Mucosa of rectum (tissue), 2 donors: ENCODE data around the gene ZSCAN32.

Experiments used
- H3K27ac ChIP-seq, 2 donors: one replicate each; pipeline ENCODE4 v1.7.0; 2013; ENCODE audit warnings: inconsistent platforms in 2 of 2, low read depth in 2 of 2, low read length in 2 of 2
- H3K27me3 ChIP-seq, 2 donors: one replicate each; pipeline ENCODE4 v1.7.0; 2013; ENCODE audit warnings: low read length in 2 of 2; ENCODE audit not compliant: control insufficient read depth in 2 of 2, insufficient read depth in 2 of 2
- H3K36me3 ChIP-seq, 2 donors: one replicate each; pipeline ENCODE4 v1.7.0; 2013; ENCODE audit warnings: low read length in 2 of 2; ENCODE audit not compliant: control insufficient read depth in 2 of 2, insufficient read depth in 2 of 2
- H3K4me1 ChIP-seq, 2 donors: one replicate each; pipeline ENCODE4 v1.7.0; 2013; ENCODE audit warnings: low read length in 2 of 2, mild to moderate bottlenecking in 1 of 2; ENCODE audit not compliant: control insufficient read depth in 2 of 2, insufficient read depth in 2 of 2
- H3K4me3 ChIP-seq, 2 donors: one replicate each; pipeline ENCODE4 v1.7.0; 2013; ENCODE audit warnings: low read length in 2 of 2
- H3K9ac ChIP-seq, 2 donors: one replicate each; pipeline ENCODE4 v1.7.0; 2013; ENCODE audit warnings: low read length in 2 of 2, low read depth in 1 of 2, mild to moderate bottlenecking in 1 of 2
- H3K9me3 ChIP-seq, 2 donors: one replicate each; pipeline ENCODE4 v1.7.0; 2013; ENCODE audit warnings: low read length in 2 of 2; ENCODE audit not compliant: control insufficient read depth in 2 of 2
- donor health status: healthy.
- donor health status: Normal muscosa, but diverticular disease.

Gene ZSCAN32

DNA sequence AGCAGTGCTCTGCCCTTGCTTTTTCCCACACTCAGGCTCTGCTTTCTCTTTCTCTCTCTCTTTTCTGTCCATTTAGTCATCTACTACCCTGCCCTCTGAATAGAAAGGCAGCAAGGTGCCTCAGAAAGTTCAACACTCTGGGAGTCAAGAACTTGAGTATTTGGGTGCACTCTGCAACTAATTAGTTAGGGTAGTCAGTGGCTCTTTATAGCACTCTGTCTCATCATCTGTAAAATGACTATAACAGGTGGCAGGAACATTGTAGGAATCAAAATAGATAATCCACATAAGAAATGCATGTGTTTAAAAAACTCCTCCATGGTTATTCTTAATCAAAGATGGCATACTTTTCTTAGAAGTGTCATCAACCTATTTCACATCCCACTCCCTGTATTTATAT, 37.9 kb downstream of the ZSCAN32 start:
- peaks cover 0 to 2% of the 10 kb centered on the region in 2 donors for H3K27me3 ChIP-seq
- no peaks in the 10 kb centered on the region for H3K4me1 ChIP-seq
- H3K9ac ChIP-seq: no peak overlapping the region
- no peak overlapping the region for H3K27ac ChIP-seq
- no peaks in the 10 kb centered on the region for H3K36me3 ChIP-seq
- H3K9me3 ChIP-seq: peaks cover 3 to 8% of the 10 kb centered on the region in 2 donors
- H3K4me3 ChIP-seq: no peak overlapping the region

DNA sequence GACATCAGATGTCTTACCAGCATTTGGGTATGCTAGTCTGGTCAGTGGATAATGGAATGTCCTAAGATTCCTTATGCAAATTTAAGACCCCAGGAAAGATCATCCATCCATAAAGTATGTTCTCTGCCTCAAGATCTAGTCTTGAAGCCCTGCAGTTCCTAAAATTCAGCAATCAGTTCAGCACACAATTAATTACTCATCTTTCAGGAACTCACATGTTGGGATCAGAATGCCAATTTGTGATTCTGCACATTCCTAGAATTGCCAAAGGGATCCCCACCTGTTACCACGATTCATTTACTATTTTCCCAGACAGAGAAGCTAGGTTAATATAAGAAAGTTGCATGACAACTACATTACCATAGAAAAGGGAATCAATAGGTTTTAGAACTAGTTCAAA, 41.9 kb downstream of the ZSCAN32 start:
- no peak overlapping the region for H3K4me3 ChIP-seq
- H3K9me3 ChIP-seq: peaks cover 4 to 5% of the 10 kb centered on the region in 2 donors
- H3K27me3 ChIP-seq: peaks cover 0 to 2% of the 10 kb centered on the region in 2 donors
- H3K9ac ChIP-seq: no peak overlapping the region
- no peaks in the 10 kb centered on the region for H3K4me1 ChIP-seq
- no peak overlapping the region for H3K27ac ChIP-seq
- no peaks in the 10 kb centered on the region for H3K36me3 ChIP-seq

DNA sequence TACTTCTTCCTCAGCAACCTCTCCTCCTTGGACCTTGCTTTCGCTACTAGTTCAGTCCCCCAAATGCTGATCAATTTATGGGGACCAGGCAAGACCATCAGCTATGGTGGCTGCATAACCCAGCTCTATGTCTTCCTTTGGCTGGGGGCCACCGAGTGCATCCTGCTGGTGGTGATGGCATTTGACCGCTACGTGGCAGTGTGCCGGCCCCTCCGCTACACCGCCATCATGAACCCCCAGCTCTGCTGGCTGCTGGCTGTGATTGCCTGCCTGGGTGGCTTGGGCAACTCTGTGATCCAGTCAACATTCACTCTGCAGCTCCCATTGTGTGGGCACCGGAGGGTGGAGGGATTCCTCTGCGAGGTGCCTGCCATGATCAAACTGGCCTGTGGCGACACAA, 44.7 kb downstream of the ZSCAN32 start:
- no peaks in the 10 kb centered on the region for H3K4me1 ChIP-seq
- no peaks in the 10 kb centered on the region for H3K27me3 ChIP-seq
- H3K9me3 ChIP-seq: peaks cover 4 to 5% of the 10 kb centered on the region in 2 donors
- H3K27ac ChIP-seq: no peak overlapping the region
- no peak overlapping the region for H3K9ac ChIP-seq
- no peak overlapping the region for H3K4me3 ChIP-seq
- H3K36me3 ChIP-seq: no peaks in the 10 kb centered on the region

DNA sequence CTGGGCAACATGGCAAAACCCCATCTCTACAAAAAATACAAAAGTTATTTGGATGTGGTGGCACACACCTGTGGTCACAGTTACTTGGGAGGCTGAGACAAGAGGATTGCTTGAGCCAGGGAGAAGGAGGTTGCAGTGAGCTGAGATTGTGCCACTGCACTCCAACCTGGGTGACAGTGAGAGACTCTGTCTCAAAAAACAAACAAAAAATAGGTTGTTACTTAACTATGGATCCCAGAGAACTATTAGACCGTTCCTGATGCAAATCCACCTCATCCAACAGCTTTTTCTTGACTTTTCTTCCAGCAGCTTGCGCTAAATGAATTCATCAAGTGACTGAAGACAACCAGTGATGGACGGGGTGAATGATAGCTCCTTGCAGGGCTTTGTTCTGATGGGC, 45.2 kb downstream of the ZSCAN32 start, which contains the start of gene OR2C1:
Gene OR2C1 (plus strand): TSS at position 301 of the 400 bp plus-strand sequence. CDS start 52 bp downstream, at position 353.
- no peaks in the 10 kb centered on the region for H3K27me3 ChIP-seq
- no peak within 1 kb of the TSS for H3K4me3 ChIP-seq
- H3K4me1 ChIP-seq: no peaks in the 10 kb centered on the region
- H3K9me3 ChIP-seq: peaks cover 4 to 5% of the 10 kb centered on the region in 2 donors
- no peak within 1 kb of the TSS for H3K9ac ChIP-seq
- no peaks in the 10 kb centered on the region for H3K36me3 ChIP-seq
- H3K27ac ChIP-seq: no peak within 1 kb of the TSS

DNA sequence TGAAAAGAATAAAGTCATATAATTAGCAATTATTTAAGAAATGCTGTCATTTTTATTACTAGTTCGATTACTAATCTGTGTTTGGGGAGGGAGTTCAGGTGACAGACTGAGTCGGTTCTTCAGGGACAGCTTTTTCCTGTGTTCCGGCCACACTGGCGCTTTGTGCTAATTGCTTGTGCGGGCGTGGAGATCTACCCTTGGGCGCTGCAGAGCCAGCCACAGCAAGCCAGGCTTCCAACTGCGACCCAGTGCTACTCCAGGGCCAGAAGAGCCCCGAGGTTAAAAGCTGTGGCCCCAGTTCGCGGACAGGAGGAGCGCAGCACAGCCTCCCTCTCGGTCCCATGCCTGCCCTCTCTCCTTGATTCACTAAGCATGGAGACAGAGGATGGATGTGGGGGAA, 51.6 kb downstream of the ZSCAN32 start:
- H3K27me3 ChIP-seq: no peaks in the 10 kb centered on the region
- no peak overlapping the region for H3K9ac ChIP-seq
- no peak overlapping the region for H3K27ac ChIP-seq
- H3K36me3 ChIP-seq: no peaks in the 10 kb centered on the region
- no peaks in the 10 kb centered on the region for H3K9me3 ChIP-seq
- H3K4me1 ChIP-seq: no peaks in the 10 kb centered on the region
- no peak overlapping the region for H3K4me3 ChIP-seq

DNA sequence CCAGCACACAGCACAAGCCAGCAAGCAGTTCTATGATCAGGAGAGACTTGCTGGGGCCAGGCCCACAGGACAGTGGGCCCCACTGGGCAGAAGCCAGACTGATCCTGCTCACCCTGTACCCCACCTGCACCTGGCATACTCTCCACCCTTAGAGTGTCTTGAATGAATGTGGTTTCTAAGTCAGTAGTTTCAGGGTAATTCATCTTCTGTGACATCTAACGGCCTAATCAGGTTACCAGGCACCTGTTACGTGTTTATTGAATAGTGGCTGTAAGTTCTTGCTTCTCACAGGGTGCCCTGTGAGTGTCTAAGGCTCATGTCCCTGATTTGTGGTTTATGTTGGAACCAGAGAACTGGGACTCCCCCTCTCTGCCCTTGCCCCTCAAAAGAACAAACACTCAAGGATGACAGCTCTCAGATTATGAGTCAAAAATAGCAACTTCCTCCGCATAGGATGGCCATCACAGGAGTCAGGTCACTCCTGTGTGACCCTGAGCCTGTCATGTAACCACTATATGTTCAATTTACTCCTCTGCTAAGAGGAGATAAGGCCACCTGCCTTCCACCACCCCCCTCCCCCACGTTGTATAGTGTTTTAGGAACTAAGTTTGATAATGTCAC, 52.1 kb downstream of the ZSCAN32 start:
- Histone ChIP-seq H3K36me3 (no peaks in the 10 kb centered on the region), H3K4me3 (no peak overlapping the region), H3K9ac (no peak overlapping the region), H3K4me1 (no peaks in the 10 kb centered on the region), H3K9me3 (no peaks in the 10 kb centered on the region), H3K27ac (no peak overlapping the region), H3K27me3 (no peaks in the 10 kb centered on the region)

DNA sequence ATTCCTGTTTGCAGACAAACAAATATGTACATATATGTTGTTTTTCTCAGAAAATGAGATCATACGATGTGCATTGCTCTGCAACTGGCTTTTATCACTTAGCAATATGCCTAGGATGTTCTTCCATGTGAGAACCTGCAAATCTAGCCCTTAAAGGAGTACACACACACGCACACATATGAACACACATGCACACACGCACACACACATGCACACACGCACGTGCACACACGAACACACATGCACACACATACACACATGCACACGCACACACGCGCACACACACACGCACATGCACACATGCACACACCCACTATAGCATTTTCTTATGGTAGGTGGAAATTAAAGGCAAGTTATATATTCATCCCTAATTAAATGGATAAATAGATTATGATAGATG, 53.2 kb downstream of the ZSCAN32 start:
- no peaks in the 10 kb centered on the region for H3K27me3 ChIP-seq
- no peaks in the 10 kb centered on the region for H3K36me3 ChIP-seq
- H3K4me1 ChIP-seq: no peaks in the 10 kb centered on the region
- no peak overlapping the region for H3K4me3 ChIP-seq
- no peak overlapping the region for H3K27ac ChIP-seq
- no peak overlapping the region for H3K9ac ChIP-seq
- no peaks in the 10 kb centered on the region for H3K9me3 ChIP-seq

DNA sequence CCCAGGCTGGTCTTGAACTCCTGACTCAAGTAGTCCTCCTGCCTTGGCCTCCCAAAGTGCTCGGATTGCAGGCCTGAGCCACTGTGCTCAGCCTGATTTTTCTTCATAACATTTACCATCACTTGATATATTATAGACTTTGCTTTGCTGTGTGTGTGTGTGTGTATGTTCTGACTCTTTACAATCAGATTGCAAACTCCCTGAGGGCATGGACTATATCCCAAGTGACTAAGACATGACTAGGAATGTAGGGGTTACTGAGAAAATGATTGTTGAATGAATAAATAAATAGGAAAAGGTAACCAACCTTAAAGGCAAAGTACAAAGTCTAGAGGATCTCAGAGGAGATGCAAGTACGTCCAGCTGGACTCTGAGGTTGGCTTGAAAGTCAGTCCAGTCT, 54.8 kb downstream of the ZSCAN32 start:
- Histone ChIP-seq H3K36me3 (no peaks in the 10 kb centered on the region), H3K4me1 (no peaks in the 10 kb centered on the region), H3K9ac (no peak overlapping the region), H3K27ac (no peak overlapping the region), H3K27me3 (no peaks in the 10 kb centered on the region), H3K9me3 (no peaks in the 10 kb centered on the region), H3K4me3 (no peak overlapping the region)
